SK-N-MC (cell line): ENCODE measurements around the gene NCAM2.

ENCODE experiments used
- EZH2 ChIP-seq: fragments of 200-600 bp; sonication (generic); IDR thresholded peaks from one replicate; pipeline ENCODE4 v1.6.1; 2017; ENCODE audit warnings: antibody characterized with exemption
- FOXP2 ChIP-seq: optimal IDR thresholded peaks from 2 replicates; pipeline ENCODE3; 2011; ENCODE audit warnings: mild to moderate bottlenecking, moderate library complexity; ENCODE audit not compliant: insufficient read depth; ENCODE audit errors: extremely low read length, control extremely low read depth
- POLR2AphosphoS5 ChIP-seq: IDR thresholded peaks from 2 replicates; pipeline ENCODE4 v1.6.1; 2012; ENCODE audit warnings: mild to moderate bottlenecking, low read depth, low read length, borderline replicate concordance

- no peak for TF ChIP-seq EZH2
- no peak for TF ChIP-seq POLR2AphosphoS5
- TF ChIP-seq FOXP2 = no peak
These were observed 1.5 kb upstream of the NCAM2 start for GRCh38 chr21:20996421-20997310.
